Measurements from ENCODE around the gene DYRK1A.

Gene DYRK1A

GRCh38 chr21:37384416-37384815 lies 17.8 kb downstream of the DYRK1A start:
- DNase-seq (ENCODE audit: low read depth in 1 of 2, low spot score in 1 of 2) = no peak

- no peak for DNase-seq (ENCODE audit: low read depth in 1 of 2, low spot score in 1 of 2)
Observed at GRCh38 chr21:37385179-37385765, 18.7 kb downstream of the DYRK1A start.

- DNase-seq (ENCODE audit: low read depth in 1 of 2, low spot score in 1 of 2) = no peak
Observed at GRCh38 chr21:37386151-37386550, 19.6 kb downstream of the DYRK1A start.

- DNase-seq (ENCODE audit: low read depth in 1 of 2, low spot score in 1 of 2) = no peak
Observed at GRCh38 chr21:37389456-37389855, 22.9 kb downstream of the DYRK1A start.

- no peak for DNase-seq (ENCODE audit: low read depth in 1 of 2, low spot score in 1 of 2)
Observed at GRCh38 chr21:37391666-37392065, 25.1 kb downstream of the DYRK1A start.

GRCh38 chr21:37392441-37392840 lies 25.9 kb downstream of the DYRK1A start:
- DNase-seq (ENCODE audit: low read depth in 1 of 2, low spot score in 1 of 2) = no peak

- no peak for DNase-seq (ENCODE audit: low read depth in 1 of 2, low spot score in 1 of 2)
Observed at GRCh38 chr21:37393030-37393429, 26.5 kb downstream of the DYRK1A start.

- no peak for DNase-seq (ENCODE audit: low read depth in 1 of 2, low spot score in 1 of 2)
Observed at GRCh38 chr21:37393786-37394185, 27.2 kb downstream of the DYRK1A start.

- no peak for DNase-seq (ENCODE audit: low read depth in 1 of 2, low spot score in 1 of 2)
Observed at GRCh38 chr21:37395961-37396360, 29.4 kb downstream of the DYRK1A start.

- DNase-seq (ENCODE audit: low read depth in 1 of 2, low spot score in 1 of 2) = no peak
Observed at GRCh38 chr21:37396855-37397254, 30.3 kb downstream of the DYRK1A start.

GRCh38 chr21:37398697-37399096 lies 32.1 kb downstream of the DYRK1A start:
- no peak for DNase-seq (ENCODE audit: low read depth in 1 of 2, low spot score in 1 of 2)

GRCh38 chr21:37402251-37402867 lies 35.8 kb downstream of the DYRK1A start:
- DNase-seq (ENCODE audit: low read depth in 1 of 2, low spot score in 1 of 2) = no peak

GRCh38 chr21:37405629-37406028 lies 39.1 kb downstream of the DYRK1A start:
- DNase-seq (ENCODE audit: low read depth in 1 of 2, low spot score in 1 of 2) = no peak

GRCh38 chr21:37407719-37408420 lies 41.3 kb downstream of the DYRK1A start:
- no peak for DNase-seq (ENCODE audit: low read depth in 1 of 2, low spot score in 1 of 2)

- no peak for DNase-seq (ENCODE audit: low read depth in 1 of 2, low spot score in 1 of 2)
Observed at GRCh38 chr21:37408464-37409193, 42.1 kb downstream of the DYRK1A start.

GRCh38 chr21:37410639-37411038 lies 44.1 kb downstream of the DYRK1A start:
- no peak for DNase-seq (ENCODE audit: low read depth in 1 of 2, low spot score in 1 of 2)

- no peak for DNase-seq (ENCODE audit: low read depth in 1 of 2, low spot score in 1 of 2)
Observed at GRCh38 chr21:37412603-37413360, 46.2 kb downstream of the DYRK1A start.

- DNase-seq (ENCODE audit: low read depth in 1 of 2, low spot score in 1 of 2) = no peak
Observed at GRCh38 chr21:37413553-37414291, 47.1 kb downstream of the DYRK1A start.

GRCh38 chr21:37414292-37415253 lies 48.0 kb downstream of the DYRK1A start:
- DNase-seq (ENCODE audit: low read depth in 1 of 2, low spot score in 1 of 2) = no peak
